Common myeloid progenitor, CD34-positive (primary cell): ENCODE results near the gene KLHL29.

ENCODE experiments used
- CTCF ChIA-PET: fragments of 350-600 bp; sonication (Branson Sonifier 250); formaldehyde crosslinking; loops from one replicate; lab custom pipeline; 2021; ENCODE audit warnings: antibody characterized with exemption; lab: Charles Lee
- POLR2A ChIA-PET: fragments of 350-600 bp; sonication (Branson Sonifier 250); formaldehyde crosslinking; loops from one replicate; lab custom pipeline; 2021; ENCODE audit warnings: antibody characterized with exemption; lab: Charles Lee
- DNase-seq, 3 donors: peaks; one replicate each; pipeline versions ENCODE4 v3.0.0 to v3.0.0-alpha.2; 2013
- H3K27ac ChIP-seq, 2 experiments: 1 replicate in 1 of 2; 2 replicates in 1 of 2; pipeline ENCODE4 v1.7.0; 2013; ENCODE audit warnings: inconsistent platforms in 2 of 2, low read length in 2 of 2, mild to moderate bottlenecking in 2 of 2, low read depth in 1 of 2, moderate library complexity in 1 of 2; ENCODE audit not compliant: severe bottlenecking in 2 of 2, insufficient read depth in 1 of 2, poor library complexity in 1 of 2
- H3K27me3 ChIP-seq, 5 experiments: replicated peaks in 2 of 5; 1 replicate in 3 of 5; 2 replicates in 2 of 5; pipeline versions ENCODE4 v1.6.1 to v1.7.0; 2013; ENCODE audit warnings: low read length in 4 of 5, mild to moderate bottlenecking in 2 of 5, moderate library complexity in 2 of 5, inconsistent platforms in 1 of 5; ENCODE audit not compliant: insufficient read depth in 5 of 5, control insufficient read depth in 4 of 5
- H3K36me3 ChIP-seq, 4 experiments: 1 replicate in 2 of 4; 2 replicates in 2 of 4; pipeline versions ENCODE4 v1.6.1 to v1.7.0; 2013; ENCODE audit warnings: low read length in 3 of 4, control low read depth in 1 of 4, mild to moderate bottlenecking in 1 of 4; ENCODE audit not compliant: control insufficient read depth in 4 of 4, insufficient read depth in 4 of 4
- H3K4me1 ChIP-seq, 4 experiments: 1 replicate in 3 of 4; 2 replicates in 1 of 4; pipeline versions ENCODE4 v1.6.1 to v1.7.1; 2013; ENCODE audit warnings: low read length in 3 of 4, mild to moderate bottlenecking in 3 of 4, control low read depth in 1 of 4, inconsistent platforms in 1 of 4, moderate library complexity in 1 of 4; ENCODE audit not compliant: control insufficient read depth in 4 of 4, insufficient read depth in 4 of 4; ENCODE audit errors: control extremely low read depth in 1 of 4
- H3K4me3 ChIP-seq, 7 experiments: 1 replicate in 4 of 7; 2 replicates in 3 of 7; pipeline versions ENCODE4 v1.5.1 to v1.7.0; 2013; ENCODE audit warnings: mild to moderate bottlenecking in 7 of 7, low read length in 6 of 7, moderate library complexity in 6 of 7, inconsistent platforms in 2 of 7, low read depth in 2 of 7, control low read depth in 1 of 7; ENCODE audit not compliant: insufficient read depth in 4 of 7, control insufficient read depth in 1 of 7; ENCODE audit errors: extremely low read depth in 1 of 7
- H3K9me3 ChIP-seq, 5 experiments: 1 replicate in 4 of 5; 2 replicates in 1 of 5; pipeline versions ENCODE4 v1.6.1 to v1.7.1; 2013; ENCODE audit warnings: low read length in 4 of 5, mild to moderate bottlenecking in 2 of 5, inconsistent platforms in 1 of 5, low read depth in 1 of 5, moderate library complexity in 1 of 5; ENCODE audit not compliant: control insufficient read depth in 4 of 5, insufficient read depth in 2 of 5; ENCODE audit errors: control extremely low read depth in 1 of 5
- WGBS: methylation state at CpG from one replicate; pipeline ENCODE4 v1.1.5; 2013; ENCODE audit not compliant: insufficient coverage; 5-methylcytosine and 5-hydroxymethylcytosine counted together

KLHL29 gene

DNA sequence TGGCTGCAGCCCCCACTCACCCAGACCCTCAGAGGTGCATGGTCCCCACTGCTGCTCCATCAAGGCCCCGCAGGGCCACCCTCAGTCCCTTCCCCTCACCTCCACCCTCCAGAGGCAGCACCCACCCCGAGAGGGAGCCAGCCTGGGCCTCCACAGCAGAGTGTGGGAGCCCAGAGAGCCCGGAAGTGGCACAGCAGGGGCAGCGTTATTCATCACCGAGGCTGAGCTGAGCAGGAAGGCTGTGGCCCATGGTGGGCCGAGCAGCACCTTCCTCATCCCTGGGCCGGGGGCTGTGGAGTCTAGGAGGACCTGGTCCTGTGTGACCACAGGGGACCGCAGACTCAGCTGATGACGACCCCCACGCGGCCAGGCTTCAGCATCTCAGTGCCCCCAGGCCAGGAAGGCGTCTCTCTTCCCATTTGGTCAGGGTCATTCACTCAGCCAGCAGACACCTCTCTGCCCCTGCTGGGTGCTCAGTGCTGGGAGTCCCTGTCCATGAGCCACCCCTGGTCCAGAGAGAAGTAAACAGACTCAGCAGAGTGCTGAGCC lies 283.9 kb downstream of the KLHL29 start:
- 79% methylated on average over 12 of the region's 12 CpGs for WGBS
- no peak overlapping the region for H3K27ac ChIP-seq
- no peaks in the 10 kb centered on the region for H3K9me3 ChIP-seq
- no peak overlapping the region for H3K4me3 ChIP-seq
- H3K4me1 ChIP-seq: no peaks in the 10 kb centered on the region
- ChIA-PET CTCF (no interaction called here), POLR2A (no interaction called here)
- no peaks in the 10 kb centered on the region for H3K36me3 ChIP-seq
- H3K27me3 ChIP-seq: peaks cover 0 to 19% (median 15%) of the 10 kb centered on the region in 5 experiments
- DNase-seq: no peak

DNA sequence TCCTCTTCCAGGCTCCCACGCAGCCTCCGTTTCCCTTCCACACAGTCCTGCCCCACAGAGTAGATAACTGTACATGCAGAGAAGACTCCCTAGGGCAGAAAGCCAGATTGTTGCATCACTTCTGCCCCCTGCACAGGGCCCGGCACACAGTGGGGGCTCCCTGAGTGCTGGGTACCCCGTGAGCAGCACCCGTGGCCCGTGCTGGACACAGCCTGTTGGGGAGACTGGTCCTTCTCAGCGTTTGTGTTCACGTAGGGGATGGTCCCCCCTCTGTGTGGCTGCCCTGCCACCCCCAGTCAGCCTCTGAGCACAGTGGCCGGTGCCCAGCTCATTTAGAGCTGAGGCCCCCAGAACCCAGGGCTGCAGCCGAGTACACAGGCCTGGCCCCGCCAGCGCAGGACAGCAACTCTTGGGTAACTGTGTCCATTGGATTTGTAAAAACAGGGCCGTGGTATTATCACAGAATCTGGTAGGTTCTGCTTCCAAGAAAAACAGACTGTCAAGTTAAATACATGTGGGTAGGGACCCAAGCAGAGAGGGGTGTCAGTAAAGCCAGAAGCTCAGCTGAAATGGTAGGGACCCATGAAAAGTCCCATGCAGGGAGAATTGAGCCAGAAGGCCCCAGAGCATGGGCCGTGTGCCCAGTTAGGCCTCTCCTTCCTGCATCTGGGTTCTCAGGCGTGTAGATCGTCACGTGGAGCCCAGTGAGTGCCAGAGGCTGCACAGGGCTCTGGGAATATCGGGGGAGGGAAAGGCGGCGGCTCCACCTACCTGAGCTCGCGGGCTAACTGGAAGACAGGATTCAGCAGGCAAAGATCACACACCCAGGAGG lies 284.6 kb downstream of the KLHL29 start:
- WGBS: 94% methylated on average over 21 of the region's 22 CpGs
- Histone ChIP-seq H3K27me3 (peaks cover 0 to 13% (median 7%) of the 10 kb centered on the region in 5 experiments), H3K9me3 (no peaks in the 10 kb centered on the region), H3K27ac (no peak overlapping the region), H3K4me3 (no peak overlapping the region), H3K4me1 (no peaks in the 10 kb centered on the region), H3K36me3 (no peaks in the 10 kb centered on the region)
- no peak for DNase-seq
- ChIA-PET POLR2A (no interaction called here), CTCF (interaction anchor here (0.5 kb wide), 1 partner anchor 9 kb away, joined by 3 read pairs; no protein-coding TSS in a partner anchor)

DNA sequence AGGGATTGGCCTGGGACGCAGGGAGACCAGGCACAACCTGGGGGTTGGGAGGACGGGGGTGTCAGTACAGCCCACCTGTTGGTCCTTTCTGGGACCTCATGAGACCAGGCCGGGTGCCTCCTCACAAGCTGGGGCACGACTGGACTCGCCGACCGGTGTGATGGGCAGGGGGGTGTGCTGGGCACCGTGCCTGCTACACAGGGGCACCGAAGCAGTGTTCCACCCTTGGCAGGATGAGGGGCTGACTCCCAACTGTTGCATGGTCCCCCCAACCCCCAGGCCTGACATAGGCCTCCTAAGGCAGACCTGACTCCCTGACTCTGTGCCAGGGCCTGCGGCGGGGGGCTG lies 285.2 kb downstream of the KLHL29 start:
- H3K4me3 ChIP-seq: no peak overlapping the region
- WGBS: 96% methylated on average over 7 of the region's 11 CpGs
- H3K9me3 ChIP-seq: no peaks in the 10 kb centered on the region
- peaks cover 0 to 10% (median 1%) of the 10 kb centered on the region in 5 experiments for H3K27me3 ChIP-seq
- ChIA-PET POLR2A (no interaction called here), CTCF (no interaction called here)
- DNase-seq: no peak
- H3K4me1 ChIP-seq: no peaks in the 10 kb centered on the region
- no peaks in the 10 kb centered on the region for H3K36me3 ChIP-seq
- H3K27ac ChIP-seq: no peak overlapping the region

DNA sequence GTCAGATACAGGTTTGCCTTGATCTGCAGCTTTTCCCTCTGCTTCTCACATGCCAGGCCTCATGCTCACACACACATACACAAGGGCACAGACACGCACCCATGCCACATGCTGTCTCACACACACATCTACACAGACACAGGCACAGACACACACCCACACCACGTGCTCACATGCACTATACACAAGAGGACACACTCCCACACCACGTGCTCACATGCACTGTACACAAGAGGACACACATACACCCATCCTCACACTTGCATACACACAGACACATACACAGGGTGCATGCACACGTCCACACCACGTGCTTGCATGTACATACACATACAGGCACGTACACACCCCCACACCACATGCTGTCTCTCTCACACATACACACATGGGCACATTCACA lies 288.1 kb downstream of the KLHL29 start:
- no peaks in the 10 kb centered on the region for H3K4me1 ChIP-seq
- no peak overlapping the region for H3K27ac ChIP-seq
- CTCF ChIA-PET: no interaction called here
- 100% methylated on average over 4 of the region's 6 CpGs for WGBS
- DNase-seq: no peak
- H3K36me3 ChIP-seq: no peaks in the 10 kb centered on the region
- POLR2A ChIA-PET: no interaction called here
- H3K4me3 ChIP-seq: no peak overlapping the region
- peaks cover 0 to 6% (median 0%) of the 10 kb centered on the region in 5 experiments for H3K27me3 ChIP-seq
- H3K9me3 ChIP-seq: no peaks in the 10 kb centered on the region

DNA sequence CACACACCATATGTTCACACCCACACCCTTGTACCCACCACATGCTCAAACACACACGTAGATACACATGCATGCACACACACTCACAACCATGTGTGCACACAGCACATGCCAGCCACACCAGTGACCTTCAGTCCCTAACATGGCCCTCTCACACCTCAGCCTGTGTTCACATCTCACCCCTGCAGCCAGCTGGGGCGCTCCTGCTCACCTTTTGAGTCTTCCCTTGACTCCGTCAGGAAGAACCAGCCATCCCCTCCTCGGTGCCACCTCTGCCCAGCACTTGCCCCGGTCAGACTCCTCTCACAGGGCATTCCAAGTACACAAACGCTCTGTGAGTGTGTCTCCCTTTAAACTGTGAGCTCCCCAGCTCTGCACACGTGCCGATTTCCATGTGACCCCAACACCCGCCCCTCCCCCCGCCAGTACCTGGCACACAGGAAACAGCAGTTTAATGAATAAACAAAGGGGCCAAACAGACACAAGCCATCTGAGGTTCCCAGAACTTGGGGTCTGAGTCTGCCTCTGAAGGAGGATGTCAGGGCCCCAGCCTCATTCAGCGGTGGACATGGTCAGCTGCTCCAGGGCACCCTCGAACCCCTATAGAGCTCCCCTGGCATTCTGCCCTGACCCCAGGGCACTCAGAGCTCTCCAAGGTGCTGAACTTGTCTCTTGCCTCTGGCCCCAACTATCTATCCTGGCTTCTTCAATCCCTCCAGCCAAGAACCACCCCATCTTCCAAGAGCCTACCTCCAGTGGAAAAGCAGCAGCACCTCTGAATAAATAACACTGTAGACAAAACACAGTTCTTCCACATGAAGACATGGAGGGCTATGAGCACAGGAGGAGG lies 289.1 kb downstream of the KLHL29 start:
- DNase-seq: peak; percentile 12 to 53 (median 52)
- ChIA-PET CTCF (no interaction called here), POLR2A (no interaction called here)
- 67% methylated on average over 12 of the region's 12 CpGs for WGBS
- no peaks in the 10 kb centered on the region for H3K9me3 ChIP-seq
- no peak overlapping the region for H3K27ac ChIP-seq
- H3K4me1 ChIP-seq: no peaks in the 10 kb centered on the region
- H3K4me3 ChIP-seq: no peak overlapping the region
- H3K27me3 ChIP-seq: peaks cover 0 to 6% (median 0%) of the 10 kb centered on the region in 5 experiments
- H3K36me3 ChIP-seq: no peaks in the 10 kb centered on the region

DNA sequence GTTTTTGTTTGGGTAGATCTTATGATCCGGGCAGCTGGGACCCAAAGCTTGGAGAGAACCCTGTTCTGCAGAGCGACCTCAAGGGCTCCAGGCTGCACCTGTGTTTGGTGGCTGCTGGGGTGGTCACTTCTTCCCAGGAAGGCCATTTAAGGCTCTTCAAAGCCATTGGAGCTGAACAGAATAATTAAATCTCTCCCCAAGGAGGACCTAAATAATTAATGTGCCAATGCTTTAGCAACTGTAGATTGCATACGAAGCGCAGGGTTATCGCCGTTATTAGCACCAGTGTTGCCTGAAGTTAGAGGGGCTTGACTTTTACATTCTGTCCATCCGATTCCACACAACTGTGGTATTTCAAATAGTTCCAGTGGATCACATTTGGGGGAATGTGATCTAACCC lies 290.5 kb downstream of the KLHL29 start:
- WGBS: 98% methylated on average over 6 of the region's 7 CpGs
- POLR2A ChIA-PET: no interaction called here

More for the DNA sequence above, 290.5 kb downstream of the KLHL29 start:
- Histone ChIP-seq H3K4me1 (no peaks in the 10 kb centered on the region), H3K4me3 (no peak overlapping the region), H3K27ac (no peak overlapping the region), H3K9me3 (no peaks in the 10 kb centered on the region), H3K36me3 (no peaks in the 10 kb centered on the region), H3K27me3 (peaks cover 0 to 6% (median 0%) of the 10 kb centered on the region in 5 experiments)
- CTCF ChIA-PET: no interaction called here
- DNase-seq: no peak
